Omental fat pad (tissue), 4 donors: ENCODE data around the gene VPS37D. TPM values are rescaled to one million over a fixed set of nuclear protein-coding genes. Genes with fewer than 3 reads are reported as not detected.

Experiments
- ATAC-seq: fragments of 150-250 bp; one replicate; pipeline ENCODE4 v1.9.1; 2016; ENCODE audit warnings: mild to moderate bottlenecking, moderate library complexity; ENCODE audit not compliant: low FRiP score
- DNase-seq: peaks from one replicate; pipeline ENCODE4 v3.0.0-alpha.2; 2019; ENCODE audit warnings: low spot score
- CTCF ChIP-seq, 3 donors: fragments of 450-650 bp; IDR thresholded peaks; one replicate each; pipeline ENCODE4 v1.5.1; 2016 to 2017; ENCODE audit warnings: antibody characterized with exemption in 3 of 3, mild to moderate bottlenecking in 3 of 3, moderate library complexity in 2 of 3
- total RNA-seq, 4 donors: library from RNA; depleted of rRNA; stranded (reverse); fragments of >200 nt; gene quantifications; one replicate each; pipeline ENCODE4 v1.1.0, GENCODE V29; 2016

The VPS37D gene
- total RNA-seq, 4 donors from 2014 or later, result 0.28 to 1.5 (median 1.1) TPM; not detected in 1

- DNase-seq (no peak), ATAC-seq (no peak)
- TF ChIP-seq CTCF (IDR thresholded peaks at IDR 0.05), result no peak
Measured at GRCh38 chr7:73690646-73691045, 23.0 kb downstream of the VPS37D start.

- ATAC-seq (no peak), DNase-seq (no peak)
- TF ChIP-seq CTCF (IDR thresholded peaks at IDR 0.05), result no peak
Measured at GRCh38 chr7:73696372-73696771, 28.7 kb downstream of the VPS37D start.

- TF ChIP-seq CTCF (IDR thresholded peaks at IDR 0.05), result no peak
- ATAC-seq (no peak), DNase-seq (no peak)
Measured at GRCh38 chr7:73698410-73698809, 30.8 kb downstream of the VPS37D start.

- TF ChIP-seq CTCF (IDR thresholded peaks at IDR 0.05), result no peak
- ATAC-seq (no peak), DNase-seq (no peak)
Measured at GRCh38 chr7:73699370-73700068, 31.9 kb downstream of the VPS37D start.

GRCh38 chr7:73700069-73700423 is 32.4 kb downstream of the VPS37D start:
- ATAC-seq, result no peak
- TF ChIP-seq CTCF (IDR thresholded peaks at IDR 0.05), result no peak
- no peak for DNase-seq

- TF ChIP-seq CTCF (IDR thresholded peaks at IDR 0.05), result no peak
- ATAC-seq, result no peak
- DNase-seq, result no peak
Measured at GRCh38 chr7:73700581-73701134, 33.0 kb downstream of the VPS37D start.

GRCh38 chr7:73701357-73701995 is 33.8 kb downstream of the VPS37D start:
- DNase-seq, result no peak

More at GRCh38 chr7:73701357-73701995, 33.8 kb downstream of the VPS37D start:
- no peak for ATAC-seq
- TF ChIP-seq CTCF (IDR thresholded peaks at IDR 0.05), result no peak
